Lower leg skin (tissue), 4 donors: ENCODE measurements around the gene BDKRB2. TPM values are rescaled to one million over a fixed set of nuclear protein-coding genes. Genes with fewer than 3 reads are reported as not detected.

Source experiments
- DNase-seq, 2 donors: peaks; one replicate each; pipeline ENCODE4 v3.0.0-alpha.2; 2019; ENCODE audit warnings: low spot score in 2 of 2
- H3K4me3 ChIP-seq: fragments of 200-600 bp; sonication (generic); 2 replicates; pipeline ENCODE4 v1.5.1; 2017; ENCODE audit warnings: mild to moderate bottlenecking, low read depth; ENCODE audit not compliant: poor library complexity, severe bottlenecking
- CTCF ChIP-seq, 3 donors: fragments of 450-650 bp; IDR thresholded peaks; one replicate each; pipeline ENCODE4 v1.5.1; 2016; ENCODE audit warnings: antibody characterized with exemption in 3 of 3, mild to moderate bottlenecking in 3 of 3, moderate library complexity in 2 of 3
- POLR2A ChIP-seq, 2 donors: fragments of 450-650 bp; IDR thresholded peaks; one replicate each; pipeline ENCODE4 v1.6.1; 2016 to 2017; ENCODE audit warnings: antibody characterized with exemption in 2 of 2, mild to moderate bottlenecking in 1 of 2, moderate library complexity in 1 of 2
- WGBS, 2 donors: methylation state at CpG; one replicate each; pipeline ENCODE4 v1.1.5; 2018; 5-methylcytosine and 5-hydroxymethylcytosine counted together
- intact Hi-C: fragments of 100-400 bp; cut with DNase I; formaldehyde crosslinking; loops from one replicate; pipeline ENCODE4 v1.15.0; 2023; ENCODE audit warnings: low total_unique reads
- total RNA-seq, 4 donors: library from RNA; depleted of rRNA; stranded (reverse); fragments of >200 nt; gene quantifications; one replicate each; pipeline ENCODE4 v1.1.0, GENCODE V29; 2016

Gene BDKRB2
- total RNA-seq, 4 donors from 2014 or later: 8.3 to 14.8 (median 9.4) TPM

- no peak overlapping the region for H3K4me3 ChIP-seq
- peak in 1 of 2 donors; percentile 77 for DNase-seq
- intact Hi-C loops: no loop called here
- TF ChIP-seq POLR2A (IDR thresholded peaks at IDR 0.05) (no peak), CTCF (IDR thresholded peaks at IDR 0.05) (no peak)
- WGBS, 2 donors: 67 to 69% methylated on average over 12 of the region's 12 CpGs
Observed at GRCh38 chr14:96165493-96166436, 38.9 kb upstream of the BDKRB2 start.

- 74 to 79% methylated on average over 10 of the region's 10 CpGs for WGBS, 2 donors
- TF ChIP-seq CTCF (IDR thresholded peaks at IDR 0.05) (no peak), POLR2A (IDR thresholded peaks at IDR 0.05) (no peak)
- no peak overlapping the region for H3K4me3 ChIP-seq
- peak in 1 of 2 donors; percentile 75 for DNase-seq
- intact Hi-C loops: no loop called here
Observed at GRCh38 chr14:96166461-96167223, 38.0 kb upstream of the BDKRB2 start.

GRCh38 chr14:96167224-96168148 lies 37.2 kb upstream of the BDKRB2 start:
- peak in 1 of 2 donors; percentile 71 for DNase-seq
- TF ChIP-seq CTCF (IDR thresholded peaks at IDR 0.05): no peak
- TF ChIP-seq POLR2A (IDR thresholded peaks at IDR 0.05): no peak
- H3K4me3 ChIP-seq: no peak overlapping the region
- intact Hi-C loops: no loop called here
- 71 to 74% methylated on average over 8 of the region's 8 CpGs for WGBS, 2 donors

GRCh38 chr14:96168581-96168980 lies 36.1 kb upstream of the BDKRB2 start:
- 93 to 96% methylated on average over 4 of the region's 4 CpGs for WGBS, 2 donors
- intact Hi-C loops: no loop called here
- peak in 1 of 2 donors; percentile 61 for DNase-seq
- H3K4me3 ChIP-seq: no peak overlapping the region
- TF ChIP-seq POLR2A (IDR thresholded peaks at IDR 0.05) (no peak), CTCF (IDR thresholded peaks at IDR 0.05) (no peak)

- H3K4me3 ChIP-seq: no peak overlapping the region
- peak in 1 of 2 donors; percentile 46 for DNase-seq
- TF ChIP-seq CTCF (IDR thresholded peaks at IDR 0.05) (no peak), POLR2A (IDR thresholded peaks at IDR 0.05) (no peak)
- WGBS, 2 donors: 70% methylated on average over 14 of the region's 14 CpGs
- intact Hi-C loops: no loop called here
Observed at GRCh38 chr14:96170961-96171592, 33.6 kb upstream of the BDKRB2 start.
